ENCODE data around the gene SLU7. TPM values are rescaled to one million over a fixed set of nuclear protein-coding genes. Genes with fewer than 3 reads are reported as not detected.
A peak's percentile ranks its signal among the peaks of the same experiment; 100 is the strongest.

Gene SLU7
- 37.2 TPM for polyA plus RNA-seq (2013, experiment 1 of 2)
- polyA plus RNA-seq (2013, experiment 2 of 2), result 36.5 TPM

DNA sequence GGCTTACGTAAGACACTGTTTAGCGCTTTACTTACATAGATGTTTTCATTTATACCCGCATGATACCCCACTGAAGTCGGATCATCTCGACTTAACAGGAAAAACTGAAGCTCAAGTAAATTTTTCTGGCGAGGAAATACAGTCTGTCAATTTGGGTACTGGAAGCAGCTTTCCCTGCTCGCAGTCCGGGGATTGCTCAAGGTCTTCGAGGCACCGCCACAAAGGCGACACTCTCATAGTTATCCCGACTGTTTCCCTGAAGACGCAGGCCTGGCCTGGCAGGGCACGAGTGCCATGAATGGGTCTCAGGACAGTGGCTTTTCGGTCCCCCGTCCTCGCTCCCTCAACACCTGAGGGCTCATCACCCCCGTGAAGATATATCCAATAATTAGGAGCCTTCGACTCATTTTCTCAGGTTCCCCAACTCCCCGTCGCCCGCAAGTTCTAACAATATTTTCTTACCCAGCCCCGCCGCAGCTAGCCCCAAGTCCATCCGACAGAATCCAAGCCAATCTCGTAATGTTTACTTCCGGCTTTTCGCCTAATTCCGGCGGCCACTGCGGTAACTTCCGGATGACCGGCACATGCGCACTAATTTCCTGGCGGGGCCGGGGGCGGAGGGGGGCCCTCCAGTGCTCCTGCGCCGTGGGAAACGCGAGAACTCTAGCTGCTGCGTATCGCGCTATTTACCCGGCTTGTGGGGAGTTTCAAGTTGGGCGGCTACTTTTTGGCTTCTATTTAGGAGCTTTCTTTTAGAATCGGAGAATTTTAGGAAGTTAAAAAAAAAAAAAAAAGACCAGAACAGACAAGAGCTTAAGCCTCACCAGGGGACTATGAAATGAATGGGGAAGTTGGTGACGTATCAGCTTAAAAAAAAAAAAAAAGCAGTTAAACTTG, at the start of gene SLU7:
SLU7 (minus strand) TSS at position 521 of the 897 bp plus-strand sequence. CDS start 3,787 bp downstream, outside the sequence.
- WGBS (ENCODE audit: extremely low coverage, insufficient coverage, low lambda C conversion rate), result no CpG with 5 or more reads among the region's 48 CpGs
- H3K4me3 ChIP-seq (ENCODE audit: low read length), result peak within 1 kb of the TSS; percentile 87
- no peak within 1 kb of the TSS for H4K5ac ChIP-seq (ENCODE audit: low read length)

GRCh38 chr5:160468363-160468975, 49.6 kb upstream of the SLU7 start:
- Histone ChIP-seq H3K36me3 (ENCODE audit: control insufficient read depth, insufficient read depth, low read length) (no peaks in the 10 kb centered on the region), H2BK15ac (replicated peaks; ENCODE audit: low read depth) (no peak overlapping the region), H3K4ac (ENCODE audit: low read depth, low read length) (no peak overlapping the region), H4K8ac (ENCODE audit: low read depth, low read length) (no peak overlapping the region), H3K23ac (ENCODE audit: low read length) (peak overlapping the region; percentile 6), H3K4me1 (ENCODE audit: control insufficient read depth, low read depth, low read length) (no peaks in the 10 kb centered on the region), H2AK5ac (ENCODE audit: low read length) (no peak overlapping the region), H3K79me2 (ENCODE audit: control insufficient read depth, insufficient read depth, low read length) (no peaks in the 10 kb centered on the region), H2BK5ac (ENCODE audit: low read length) (no peak overlapping the region), H3K4me3 (ENCODE audit: low read length) (no peak overlapping the region), H3K56ac (ENCODE audit: low read length) (no peak overlapping the region), H3K9ac (ENCODE audit: low read length) (no peak overlapping the region), H2BK120ac (ENCODE audit: low read depth, low read length) (no peak overlapping the region), H3K27me3 (ENCODE audit: insufficient read depth, low read length, poor library complexity) (no peaks in the 10 kb centered on the region), H3K27ac (ENCODE audit: low read depth, low read length) (no peak overlapping the region), H3K18ac (ENCODE audit: low read length) (no peak overlapping the region), H3K4me2 (ENCODE audit: low read length) (no peak overlapping the region), H4K5ac (ENCODE audit: low read length) (no peak overlapping the region), H3K79me1 (ENCODE audit: low read length) (no peaks in the 10 kb centered on the region)
- WGBS (ENCODE audit: extremely low coverage, insufficient coverage, low lambda C conversion rate), result no CpG with 5 or more reads among the region's 3 CpGs
- DNase-seq, result no peak

More for the DNA sequence above, at the start of gene SLU7:
- peak within 1 kb of the TSS; percentile 88 for H3K9ac ChIP-seq (ENCODE audit: low read length)
- H2AK5ac ChIP-seq (ENCODE audit: low read length), result no peak within 1 kb of the TSS
- peak within 1 kb of the TSS; percentile 91 for H3K56ac ChIP-seq (ENCODE audit: low read length)
- peak within 1 kb of the TSS; percentile 77 for H3K27ac ChIP-seq (ENCODE audit: low read depth, low read length)
- peak within 1 kb of the TSS; percentile 72 for H3K18ac ChIP-seq (ENCODE audit: low read length)
- no peak within 1 kb of the TSS for H2BK15ac ChIP-seq (replicated peaks; ENCODE audit: low read depth)
- no peak within 1 kb of the TSS for H3K4ac ChIP-seq (ENCODE audit: low read depth, low read length)
- no peak within 1 kb of the TSS for H2BK120ac ChIP-seq (ENCODE audit: low read depth, low read length)
- peak within 1 kb of the TSS; percentile 94 for H3K4me2 ChIP-seq (ENCODE audit: low read length)
- H3K79me1 ChIP-seq (ENCODE audit: low read length), result peaks cover 18% of the 10 kb centered on the region
- peaks cover 6% of the 10 kb centered on the region for H3K4me1 ChIP-seq (ENCODE audit: control insufficient read depth, low read depth, low read length)
- no peak within 1 kb of the TSS for H2BK5ac ChIP-seq (ENCODE audit: low read length)
- H3K23ac ChIP-seq (ENCODE audit: low read length), result no peak within 1 kb of the TSS
- H3K79me2 ChIP-seq (ENCODE audit: control insufficient read depth, insufficient read depth, low read length), result peaks cover 21% of the 10 kb centered on the region
- peak within 1 kb of the TSS; percentile 82 for H4K8ac ChIP-seq (ENCODE audit: low read depth, low read length)
- no peaks in the 10 kb centered on the region for H3K36me3 ChIP-seq (ENCODE audit: control insufficient read depth, insufficient read depth, low read length)
- H3K27me3 ChIP-seq (ENCODE audit: insufficient read depth, low read length, poor library complexity), result no peaks in the 10 kb centered on the region
- peak; percentile 97 for DNase-seq

DNA sequence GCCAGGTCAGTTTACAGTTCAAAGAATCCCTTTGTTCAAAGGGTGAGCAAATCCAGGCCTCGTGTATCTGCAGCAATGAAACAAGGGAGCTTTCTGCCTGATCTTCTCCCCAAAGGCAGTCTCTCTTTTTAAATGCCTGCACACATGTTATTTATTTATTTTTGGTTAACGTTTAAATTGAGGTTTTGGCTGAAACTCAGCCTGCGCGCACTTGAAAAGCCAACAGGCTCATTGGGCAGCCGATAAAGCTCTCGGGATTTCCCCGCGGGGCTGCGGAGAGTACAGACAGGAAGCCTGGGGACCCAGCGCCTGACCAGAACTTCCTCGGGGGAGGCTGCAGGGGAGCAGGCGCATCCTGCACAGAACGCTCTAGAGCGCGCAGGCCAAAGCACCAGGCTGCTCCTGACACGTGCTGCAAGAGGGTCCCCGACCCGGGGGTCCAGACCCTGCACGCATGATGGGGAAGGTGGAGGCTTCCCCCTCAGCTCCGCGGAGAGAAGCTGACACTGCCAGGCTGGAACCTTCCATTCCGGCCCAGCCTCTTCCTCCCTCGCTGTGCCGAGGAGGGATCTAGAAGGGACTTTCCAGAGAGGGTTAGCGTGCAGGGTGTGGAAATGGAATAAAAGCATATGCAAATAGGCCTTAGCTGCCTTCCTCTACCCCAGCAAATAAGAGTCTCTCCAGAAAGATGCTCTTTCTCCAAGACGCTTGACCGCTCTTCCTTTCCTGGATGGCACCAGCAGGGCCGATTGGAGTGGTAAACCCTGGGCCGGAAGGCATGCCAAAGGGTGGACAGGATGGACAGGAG, 48.9 kb upstream of the SLU7 start:
- Histone ChIP-seq H4K5ac (ENCODE audit: low read length) (no peak overlapping the region), H3K4ac (ENCODE audit: low read depth, low read length) (no peak overlapping the region), H3K79me1 (ENCODE audit: low read length) (no peaks in the 10 kb centered on the region), H3K36me3 (ENCODE audit: control insufficient read depth, insufficient read depth, low read length) (no peaks in the 10 kb centered on the region), H3K79me2 (ENCODE audit: control insufficient read depth, insufficient read depth, low read length) (no peaks in the 10 kb centered on the region), H3K18ac (ENCODE audit: low read length) (no peak overlapping the region), H3K23ac (ENCODE audit: low read length) (peak overlapping the region; percentile 6), H3K27me3 (ENCODE audit: insufficient read depth, low read length, poor library complexity) (no peaks in the 10 kb centered on the region), H3K4me3 (ENCODE audit: low read length) (no peak overlapping the region), H3K4me2 (ENCODE audit: low read length) (no peak overlapping the region), H2AK5ac (ENCODE audit: low read length) (no peak overlapping the region), H3K4me1 (ENCODE audit: control insufficient read depth, low read depth, low read length) (no peaks in the 10 kb centered on the region), H2BK120ac (ENCODE audit: low read depth, low read length) (no peak overlapping the region), H3K56ac (ENCODE audit: low read length) (no peak overlapping the region), H3K9ac (ENCODE audit: low read length) (no peak overlapping the region), H2BK15ac (replicated peaks; ENCODE audit: low read depth) (no peak overlapping the region), H4K8ac (ENCODE audit: low read depth, low read length) (no peak overlapping the region), H2BK5ac (ENCODE audit: low read length) (no peak overlapping the region), H3K27ac (ENCODE audit: low read depth, low read length) (no peak overlapping the region)
- WGBS (ENCODE audit: extremely low coverage, insufficient coverage, low lambda C conversion rate), result no CpG with 5 or more reads among the region's 29 CpGs
- DNase-seq, result no peak

DNA sequence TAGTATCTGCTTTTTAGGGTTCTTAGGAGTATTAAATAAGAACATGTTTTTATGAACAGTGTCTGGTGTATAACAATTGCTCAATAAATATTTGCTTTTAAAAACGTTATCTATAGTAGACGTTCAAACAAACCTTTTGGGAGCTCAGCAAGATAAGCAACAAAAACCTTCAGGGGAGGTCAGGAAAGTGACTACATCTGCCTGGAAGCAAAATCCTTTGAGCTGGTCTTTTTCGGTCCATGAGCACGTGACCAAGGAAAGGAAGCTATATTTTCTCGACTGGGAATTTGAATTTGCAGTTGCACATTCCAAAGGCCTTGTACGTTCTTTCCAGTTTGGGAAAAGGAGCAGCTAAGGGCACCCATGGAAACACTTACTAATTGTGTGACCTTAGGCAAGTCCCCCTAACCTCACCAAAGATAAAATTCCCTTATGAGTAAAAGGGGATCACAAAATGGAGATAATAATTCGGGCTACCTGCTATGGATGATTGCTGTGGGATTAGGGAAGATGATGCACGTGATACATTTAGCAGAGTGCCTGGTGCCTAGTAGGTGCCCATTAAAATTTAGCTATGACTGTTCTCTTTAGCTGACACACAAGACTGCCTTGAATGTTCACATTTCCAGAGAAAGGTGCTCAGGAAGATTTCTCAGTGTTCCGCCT, 48.1 kb upstream of the SLU7 start:
- no peak overlapping the region for H3K56ac ChIP-seq (ENCODE audit: low read length)
- H2AK5ac ChIP-seq (ENCODE audit: low read length), result no peak overlapping the region
- H2BK15ac ChIP-seq (replicated peaks; ENCODE audit: low read depth), result no peak overlapping the region
- no peak overlapping the region for H3K4me3 ChIP-seq (ENCODE audit: low read length)
- no peaks in the 10 kb centered on the region for H3K4me1 ChIP-seq (ENCODE audit: control insufficient read depth, low read depth, low read length)
- H3K23ac ChIP-seq (ENCODE audit: low read length), result no peak overlapping the region
- H3K27me3 ChIP-seq (ENCODE audit: insufficient read depth, low read length, poor library complexity), result no peaks in the 10 kb centered on the region
- no peaks in the 10 kb centered on the region for H3K36me3 ChIP-seq (ENCODE audit: control insufficient read depth, insufficient read depth, low read length)
- H3K4ac ChIP-seq (ENCODE audit: low read depth, low read length), result no peak overlapping the region
- H3K4me2 ChIP-seq (ENCODE audit: low read length), result no peak overlapping the region
- no peaks in the 10 kb centered on the region for H3K79me1 ChIP-seq (ENCODE audit: low read length)
- H2BK120ac ChIP-seq (ENCODE audit: low read depth, low read length), result no peak overlapping the region
- DNase-seq, result no peak
- H3K27ac ChIP-seq (ENCODE audit: low read depth, low read length), result no peak overlapping the region
- H4K5ac ChIP-seq (ENCODE audit: low read length), result no peak overlapping the region
- no peaks in the 10 kb centered on the region for H3K79me2 ChIP-seq (ENCODE audit: control insufficient read depth, insufficient read depth, low read length)
- no peak overlapping the region for H3K18ac ChIP-seq (ENCODE audit: low read length)
- no CpG with 5 or more reads among the region's 9 CpGs for WGBS (ENCODE audit: extremely low coverage, insufficient coverage, low lambda C conversion rate)
- peak overlapping the region; percentile 76 for H4K8ac ChIP-seq (ENCODE audit: low read depth, low read length)
- no peak overlapping the region for H2BK5ac ChIP-seq (ENCODE audit: low read length)
- H3K9ac ChIP-seq (ENCODE audit: low read length), result no peak overlapping the region

DNA sequence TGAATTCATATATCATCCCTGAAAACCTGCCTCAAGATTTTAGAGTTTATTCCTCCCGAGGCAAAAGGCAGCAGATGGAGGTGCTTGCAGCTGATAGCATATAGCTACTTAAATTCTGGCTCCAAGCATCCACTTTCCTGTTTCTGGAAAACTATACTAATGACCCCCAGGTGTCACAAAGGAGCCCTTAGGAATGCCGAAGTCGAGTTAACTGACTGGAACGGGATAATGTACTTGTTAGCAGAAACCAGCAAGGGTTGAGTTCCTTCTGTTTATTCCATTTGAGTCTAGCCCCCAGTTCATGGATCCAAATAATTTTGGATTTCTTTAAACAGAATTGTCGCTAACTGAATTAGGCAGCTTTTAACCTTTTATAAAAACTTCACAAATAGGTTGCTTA, 47.2 kb upstream of the SLU7 start:
- no CpG with 5 or more reads among the region's 5 CpGs for WGBS (ENCODE audit: extremely low coverage, insufficient coverage, low lambda C conversion rate)
- Histone ChIP-seq H3K79me2 (ENCODE audit: control insufficient read depth, insufficient read depth, low read length) (no peaks in the 10 kb centered on the region), H4K8ac (ENCODE audit: low read depth, low read length) (no peak overlapping the region), H2BK15ac (replicated peaks; ENCODE audit: low read depth) (no peak overlapping the region), H3K56ac (ENCODE audit: low read length) (no peak overlapping the region), H4K5ac (ENCODE audit: low read length) (no peak overlapping the region), H2AK5ac (ENCODE audit: low read length) (no peak overlapping the region), H3K23ac (ENCODE audit: low read length) (no peak overlapping the region), H3K79me1 (ENCODE audit: low read length) (no peaks in the 10 kb centered on the region), H3K27ac (ENCODE audit: low read depth, low read length) (no peak overlapping the region), H3K27me3 (ENCODE audit: insufficient read depth, low read length, poor library complexity) (no peaks in the 10 kb centered on the region), H3K36me3 (ENCODE audit: control insufficient read depth, insufficient read depth, low read length) (no peaks in the 10 kb centered on the region), H3K4ac (ENCODE audit: low read depth, low read length) (no peak overlapping the region), H3K4me2 (ENCODE audit: low read length) (no peak overlapping the region), H3K9ac (ENCODE audit: low read length) (no peak overlapping the region), H2BK120ac (ENCODE audit: low read depth, low read length) (no peak overlapping the region), H3K4me3 (ENCODE audit: low read length) (no peak overlapping the region), H3K4me1 (ENCODE audit: control insufficient read depth, low read depth, low read length) (no peaks in the 10 kb centered on the region), H3K18ac (ENCODE audit: low read length) (no peak overlapping the region), H2BK5ac (ENCODE audit: low read length) (no peak overlapping the region)
- no peak for DNase-seq
